Adrenal gland (tissue), 12 donors: ENCODE measurements around the gene NMT1. TPM values are rescaled to one million over a fixed set of nuclear protein-coding genes. Genes with fewer than 3 reads are reported as not detected.
A peak's percentile ranks its signal among the peaks of the same experiment; 100 is the strongest.

Source experiments
- DNase-seq, 7 donors: peaks; one replicate each; pipeline ENCODE4 v3.0.0-alpha.2; 2019 to 2020
- H3K27ac ChIP-seq, 5 donors: fragments of 200-600 bp; sonication (generic) in 4 of 5; 1 replicate in 3 of 5; 2 replicates in 2 of 5; pipeline versions ENCODE4 v1.5.1 to v1.8.0; 2016 to 2020; ENCODE audit warnings: mild to moderate bottlenecking in 1 of 5
- H3K27me3 ChIP-seq: fragments of 200-600 bp; 2 replicates; pipeline ENCODE4 v1.8.0; 2021
- H3K36me3 ChIP-seq, 2 donors: fragments of 200-600 bp; replicated peaks in 1 of 2; 1 replicate in 1 of 2; 2 replicates in 1 of 2; pipeline versions ENCODE4 v1.5.1 to v1.8.0; 2018 to 2022
- H3K4me1 ChIP-seq, 2 donors: fragments of 200-600 bp; replicated peaks in 1 of 2; 1 replicate in 1 of 2; 2 replicates in 1 of 2; pipeline versions ENCODE4 v1.5.1 to v1.8.0; 2018 to 2021
- H3K4me3 ChIP-seq, 4 donors: fragments of 200-600 bp; sonication (generic) in 3 of 4; one replicate each; pipeline ENCODE4 v1.5.1; 2016 to 2018
- H3K9me3 ChIP-seq, 3 donors: fragments of 200-600 bp; sonication (generic) in 1 of 3; replicated peaks in 1 of 3; 1 replicate in 2 of 3; 2 replicates in 1 of 3; pipeline versions ENCODE4 v1.5.1 to v1.8.0; 2016 to 2021
- CTCF ChIP-seq, 6 experiments: fragments of 450-650 bp in 4 of 6; fragments of 200-600 bp in 2 of 6; sonication (generic) in 1 of 6; IDR thresholded peaks; 1 replicate in 5 of 6; 2 replicates in 1 of 6; pipeline versions ENCODE4 v1.5.1 to v1.8.0; 2016 to 2021; ENCODE audit warnings: antibody characterized with exemption in 6 of 6, mild to moderate bottlenecking in 2 of 6, moderate library complexity in 1 of 6
- POLR2A ChIP-seq, 2 donors: fragments of 450-650 bp; IDR thresholded peaks; one replicate each; pipeline ENCODE4 v1.6.1; 2017; ENCODE audit warnings: antibody characterized with exemption in 2 of 2, mild to moderate bottlenecking in 2 of 2, moderate library complexity in 1 of 2
- WGBS, 4 donors: extraction: QIAGEN DNeasy Blood & Tissue Kit in 2 of 4; methylation state at CpG; one replicate each; pipeline versions ENCODE4 v1.1.5 to v1.1.7; 2013 to 2017; 5-methylcytosine and 5-hydroxymethylcytosine counted together
- intact Hi-C, 2 donors: fragments of 100-400 bp; cut with DNase I; formaldehyde crosslinking; loops; one replicate each; pipeline versions ENCODE4 v1.14.1 to v1.15.0; 2022 to 2023
- polyA plus RNA-seq, 3 donors: library from polyadenylated mRNA; stranded (reverse); fragments of 200-250 nt in 2 of 3; fragments of 350-450 nt in 1 of 3; fragmentation: Illumina TruSeq in 1 of 3; extraction: RNeasy Lipid Tissue Mini Kit (QIAGEN cat#74804) in 1 of 3; gene quantifications; one replicate each; pipeline ENCODE4 v1.2.3, GENCODE V29; 2013 to 2014
- total RNA-seq, 9 donors: library from RNA; depleted of rRNA in 4 of 9; stranded (reverse); fragments of >200 nt in 4 of 9; fragments of 120-200 nt in 1 of 9; fragmentation: NEBNext Ultra II Directional in 1 of 9; extraction: Animal tissue kit (Norgen Biotek cat#: 25700) in 1 of 9; gene quantifications; one replicate each; pipeline versions ENCODE4 v1.1.0 to v1.2.4, GENCODE V29; 2013 to 2023
- donor health status: healthy with polysubstance abuse.
- donor health status: Bipolar disorder and iron deficiency.
- donor health status: DM: yes; HTN: yes; CAD: no.
- donor health status: DM: no; HTN: no; CAD: no.
- donor health status: DM: no; HTN: no; CAD: no.
- donor health status: DM: yes; HTN: yes; CAD: no.

The NMT1 gene
- total and polyA plus RNA-seq, 12 donors = 85.9 to 174 (median 136) TPM

DNA sequence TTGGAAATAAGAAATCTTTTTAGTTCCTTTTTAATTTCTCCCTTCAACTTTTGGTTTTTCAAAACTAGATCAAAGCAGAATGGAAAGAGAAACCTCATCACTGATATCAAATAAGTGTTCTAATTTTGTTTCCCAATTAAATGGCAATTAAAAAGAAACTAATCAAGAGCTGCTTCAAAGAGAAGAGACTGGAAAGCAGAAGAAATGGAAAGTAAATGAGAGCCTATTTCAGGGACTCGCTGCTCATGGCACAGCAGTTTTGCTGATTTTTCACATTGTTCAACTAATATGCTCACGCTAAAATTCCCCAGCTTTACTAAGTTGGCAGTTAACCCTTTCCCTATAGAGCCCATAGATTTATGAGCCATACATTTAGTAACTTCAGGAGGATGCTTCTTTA is 6.5 kb downstream of the NMT1 start:
- 70 to 77% (median 76%) methylated on average over 2 of the region's 2 CpGs for WGBS, 4 donors
- Histone ChIP-seq H3K27ac (peak overlapping the region in 1 of 5 donors; percentile 27), H3K9me3 (no peaks in the 10 kb centered on the region), H3K4me1 (peaks cover 18 to 51% of the 10 kb centered on the region in 2 donors), H3K4me3 (no peak overlapping the region), H3K36me3 (peaks cover 0 to 11% of the 10 kb centered on the region in 2 donors), H3K27me3 (no peaks in the 10 kb centered on the region)
- intact Hi-C loops = no loop called here
- DNase-seq = no peak
- no peak for TF ChIP-seq POLR2A (IDR thresholded peaks at IDR 0.05)

GRCh38 chr17:45070001-45070400 is 8.9 kb downstream of the NMT1 start:
- Histone ChIP-seq H3K27me3 (no peaks in the 10 kb centered on the region), H3K4me3 (no peak overlapping the region), H3K27ac (no peak overlapping the region), H3K36me3 (peaks cover 0 to 19% of the 10 kb centered on the region in 2 donors), H3K4me1 (peaks cover 4 to 27% of the 10 kb centered on the region in 2 donors), H3K9me3 (no peaks in the 10 kb centered on the region)
- no peak for DNase-seq
- no peak for TF ChIP-seq CTCF (IDR thresholded peaks at IDR 0.05)
- TF ChIP-seq POLR2A (IDR thresholded peaks at IDR 0.05) = no peak
- 86 to 90% (median 89%) methylated on average over 8 of the region's 8 CpGs for WGBS, 4 donors
- intact Hi-C loops = no loop called here

DNA sequence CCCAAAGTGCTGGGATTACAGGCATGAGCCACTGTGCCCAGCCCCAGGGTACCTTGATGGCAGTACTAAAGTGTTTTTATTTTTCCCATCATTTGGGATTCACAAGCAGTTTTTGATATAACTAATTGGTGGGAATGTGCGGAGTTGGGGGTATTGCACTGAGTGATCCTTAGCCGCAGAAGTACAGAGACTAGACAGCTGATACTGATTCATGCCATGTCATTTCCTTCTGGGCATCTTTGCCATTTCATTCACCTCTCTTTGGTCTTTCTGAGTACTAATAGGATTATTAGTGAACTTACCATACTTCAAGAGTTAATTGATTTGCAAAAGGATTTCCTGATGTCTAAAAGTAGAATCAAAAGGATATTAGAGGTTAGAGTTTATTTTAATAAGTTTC is 9.7 kb downstream of the NMT1 start:
- 84 to 94% (median 90%) methylated on average over 2 of the region's 2 CpGs for WGBS, 4 donors
- DNase-seq = no peak
- peaks cover 0 to 19% of the 10 kb centered on the region in 2 donors for H3K36me3 ChIP-seq
- no peak overlapping the region for H3K27ac ChIP-seq
- no peaks in the 10 kb centered on the region for H3K27me3 ChIP-seq
- peaks cover 2 to 19% of the 10 kb centered on the region in 2 donors for H3K4me1 ChIP-seq
- intact Hi-C loops = no loop called here
- no peak overlapping the region for H3K4me3 ChIP-seq
- no peaks in the 10 kb centered on the region for H3K9me3 ChIP-seq
- TF ChIP-seq POLR2A (IDR thresholded peaks at IDR 0.05) (no peak), CTCF (IDR thresholded peaks at IDR 0.05) (no peak)

GRCh38 chr17:45073414-45074070 is 12.4 kb downstream of the NMT1 start:
- Histone ChIP-seq H3K27me3 (no peaks in the 10 kb centered on the region), H3K27ac (no peak overlapping the region), H3K36me3 (peaks cover 0 to 19% of the 10 kb centered on the region in 2 donors), H3K4me3 (no peak overlapping the region), H3K4me1 (peaks cover 5 to 24% of the 10 kb centered on the region in 2 donors), H3K9me3 (no peaks in the 10 kb centered on the region)
- TF ChIP-seq POLR2A (IDR thresholded peaks at IDR 0.05) (no peak), CTCF (IDR thresholded peaks at IDR 0.05) (no peak)
- peak in 1 of 7 donors; percentile 8 for DNase-seq
- intact Hi-C loops = no loop called here
- 73 to 86% (median 80%) methylated on average over 4 to 5 of the region's 5 CpGs for WGBS, 4 donors

- no peaks in the 10 kb centered on the region for H3K27me3 ChIP-seq
- 75 to 93% (median 84%) methylated on average over 3 of the region's 3 CpGs for WGBS, 4 donors
Measured at GRCh38 chr17:45077643-45078042, 16.5 kb downstream of the NMT1 start.

More at GRCh38 chr17:45077643-45078042, 16.5 kb downstream of the NMT1 start:
- Histone ChIP-seq H3K4me3 (no peak overlapping the region), H3K4me1 (peaks cover 5 to 19% of the 10 kb centered on the region in 2 donors), H3K9me3 (no peaks in the 10 kb centered on the region), H3K36me3 (peaks cover 0 to 21% of the 10 kb centered on the region in 2 donors), H3K27ac (no peak overlapping the region)
- TF ChIP-seq CTCF (IDR thresholded peaks at IDR 0.05) (no peak), POLR2A (IDR thresholded peaks at IDR 0.05) (no peak)
- DNase-seq = peak in 1 of 7 donors; percentile 8
- intact Hi-C loops = no loop called here
